Vein endothelial cell (primary cell): ENCODE data around the gene MYCT1. TPM values are rescaled to one million over a fixed set of nuclear protein-coding genes. Genes with fewer than 3 reads are reported as not detected.

ENCODE experiments used
- total RNA-seq: library from RNA; depleted of rRNA; stranded (reverse); fragments of >200 nt; gene quantifications from 2 replicates; pipeline ENCODE4 v1.2.3, GENCODE V29; 2012

Gene MYCT1
- 143 and 181 TPM in 2 replicates for total RNA-seq

GRCh38 chr6:152697634-152698033, at the start of gene MYCT1:
Gene MYCT1, plus strand, starts transcription at chr6:152697897. Its CDS starts 6 bp downstream, at chr6:152697903.

GRCh38 chr6:152750694-152751093, 53.0 kb downstream of the MYCT1 start, which contains the start of gene VIP:
Gene VIP, plus strand, starts transcription at chr6:152750797. Its CDS starts 1,381 bp downstream, at chr6:152752178.

Other genes with a start within 250 kb of the MYCT1 start
- 47.9 and 50.6 TPM in 2 replicates for gene SYNE1, start 60.5 kb upstream of the MYCT1 start, total RNA-seq
- gene VIP, start 52.9 kb downstream of the MYCT1 start, total RNA-seq: 0.33 and 0.76 TPM in 2 replicates